Globus pallidus (tissue), 1 donor: Measurements from ENCODE around the gene PARP14.
"Not testable (repeated sequence)": the region's sequence is repeated elsewhere in the genome, so short reads cannot be mapped to it uniquely, and the experiment has no call there.

Experiments
- DNase-seq: peaks from one replicate; pipeline ENCODE4 v3.0.0-alpha.2; 2015; ENCODE audit warnings: low spot score

PARP14 gene

GRCh38 chr3:122677216-122677615 is 3.4 kb upstream of the PARP14 start:
- DNase-seq, result no peak

- peak; percentile 45 for DNase-seq
These were observed 2.1 kb upstream of the PARP14 start for GRCh38 chr3:122678506-122678905.

GRCh38 chr3:122679085-122679881 is 1.4 kb upstream of the PARP14 start:
- peak; percentile 71 for DNase-seq

- DNase-seq, result no peak
These were observed 661 bp upstream of the PARP14 start for GRCh38 chr3:122679882-122680474.

- no peak for DNase-seq
These were observed 790 bp downstream of the PARP14 start for GRCh38 chr3:122681284-122681973.

- no peak for DNase-seq
These were observed 1.4 kb downstream of the PARP14 start for GRCh38 chr3:122681974-122682409.

- DNase-seq, result not testable (repeated sequence)
These were observed 2.3 kb downstream of the PARP14 start for GRCh38 chr3:122682778-122683411.

- DNase-seq, result no peak
These were observed 6.7 kb downstream of the PARP14 start for GRCh38 chr3:122687298-122687697.

GRCh38 chr3:122688996-122689395 is 8.4 kb downstream of the PARP14 start:
- DNase-seq, result no peak

- no peak for DNase-seq
These were observed 8.9 kb downstream of the PARP14 start for GRCh38 chr3:122689587-122689986.

- no peak for DNase-seq
These were observed 9.5 kb downstream of the PARP14 start for GRCh38 chr3:122690096-122690495.

- no peak for DNase-seq
These were observed 10.6 kb downstream of the PARP14 start for GRCh38 chr3:122691195-122691594.

GRCh38 chr3:122692674-122693073 is 12.0 kb downstream of the PARP14 start:
- no peak for DNase-seq

GRCh38 chr3:122694966-122695365 is 14.3 kb downstream of the PARP14 start:
- no peak for DNase-seq

GRCh38 chr3:122695927-122696561 is 15.4 kb downstream of the PARP14 start:
- DNase-seq, result no peak

GRCh38 chr3:122697952-122698620 is 17.4 kb downstream of the PARP14 start:
- DNase-seq, result no peak

- DNase-seq, result no peak
These were observed 19.6 kb downstream of the PARP14 start for GRCh38 chr3:122700193-122700592.

GRCh38 chr3:122705379-122705778 is 24.7 kb downstream of the PARP14 start:
- no peak for DNase-seq

GRCh38 chr3:122710616-122711251 is 30.1 kb downstream of the PARP14 start:
- DNase-seq, result not testable (repeated sequence)

- no peak for DNase-seq
These were observed 33.6 kb downstream of the PARP14 start for GRCh38 chr3:122714273-122714672.

- DNase-seq, result no peak
These were observed 36.0 kb downstream of the PARP14 start for GRCh38 chr3:122716667-122717066.
